ENCODE data around the gene MAD2L2. TPM values are rescaled to one million over a fixed set of nuclear protein-coding genes. Genes with fewer than 3 reads are reported as not detected.

The MAD2L2 gene
- polyA plus RNA-seq, 1 donor, result 30.0 TPM

- Histone ChIP-seq H3K9me3 (ENCODE audit: control insufficient read depth, low read depth, low read length) (no peaks in the 10 kb centered on the region), H3K36me3 (ENCODE audit: control insufficient read depth, insufficient read depth, low read length) (peaks cover 42% of the 10 kb centered on the region), H3K27ac (ENCODE audit: low read length) (peak overlapping the region; percentile 88), H3K27me3 (ENCODE audit: control insufficient read depth, insufficient read depth, low read length) (no peaks in the 10 kb centered on the region), H3K4me3 (ENCODE audit: low read length) (no peak overlapping the region), H3K4me1 (ENCODE audit: control insufficient read depth, insufficient read depth, low read length) (peaks cover 27% of the 10 kb centered on the region)
- no CpG with 5 or more reads among the region's 6 CpGs for WGBS (ENCODE audit: insufficient coverage, low lambda C conversion rate)
- no peak for DNase-seq
These were observed 9.8 kb downstream of the MAD2L2 start for GRCh38 chr1:11671205-11671543.

- WGBS (ENCODE audit: insufficient coverage, low lambda C conversion rate), result no CpG with 5 or more reads among the region's 6 CpGs
These were observed 10.2 kb downstream of the MAD2L2 start for GRCh38 chr1:11670747-11671146.

GRCh38 chr1:11668516-11668915, 12.4 kb downstream of the MAD2L2 start:
- no CpG with 5 or more reads among the region's 14 CpGs for WGBS (ENCODE audit: insufficient coverage, low lambda C conversion rate)
- H3K9me3 ChIP-seq (ENCODE audit: control insufficient read depth, low read depth, low read length), result no peaks in the 10 kb centered on the region
- H3K4me3 ChIP-seq (ENCODE audit: low read length), result no peak overlapping the region
- no peaks in the 10 kb centered on the region for H3K27me3 ChIP-seq (ENCODE audit: control insufficient read depth, insufficient read depth, low read length)
- H3K27ac ChIP-seq (ENCODE audit: low read length), result no peak overlapping the region
- peaks cover 29% of the 10 kb centered on the region for H3K4me1 ChIP-seq (ENCODE audit: control insufficient read depth, insufficient read depth, low read length)
- DNase-seq, result no peak
- H3K36me3 ChIP-seq (ENCODE audit: control insufficient read depth, insufficient read depth, low read length), result peaks cover 19% of the 10 kb centered on the region

More at GRCh38 chr1:11670747-11671146, 10.2 kb downstream of the MAD2L2 start:
- peaks cover 38% of the 10 kb centered on the region for H3K36me3 ChIP-seq (ENCODE audit: control insufficient read depth, insufficient read depth, low read length)
- peak overlapping the region; percentile 88 for H3K27ac ChIP-seq (ENCODE audit: low read length)
- no peak for DNase-seq
- peaks cover 27% of the 10 kb centered on the region for H3K4me1 ChIP-seq (ENCODE audit: control insufficient read depth, insufficient read depth, low read length)
- no peak overlapping the region for H3K4me3 ChIP-seq (ENCODE audit: low read length)
- no peaks in the 10 kb centered on the region for H3K9me3 ChIP-seq (ENCODE audit: control insufficient read depth, low read depth, low read length)
- H3K27me3 ChIP-seq (ENCODE audit: control insufficient read depth, insufficient read depth, low read length), result no peaks in the 10 kb centered on the region

GRCh38 chr1:11664336-11665065, 16.4 kb downstream of the MAD2L2 start:
- Histone ChIP-seq H3K27ac (ENCODE audit: low read length) (peak overlapping the region; percentile 56), H3K27me3 (ENCODE audit: control insufficient read depth, insufficient read depth, low read length) (no peaks in the 10 kb centered on the region), H3K4me1 (ENCODE audit: control insufficient read depth, insufficient read depth, low read length) (peaks cover 9% of the 10 kb centered on the region), H3K36me3 (ENCODE audit: control insufficient read depth, insufficient read depth, low read length) (peaks cover 14% of the 10 kb centered on the region), H3K9me3 (ENCODE audit: control insufficient read depth, low read depth, low read length) (no peaks in the 10 kb centered on the region), H3K4me3 (ENCODE audit: low read length) (peak overlapping the region; percentile 59)
- DNase-seq, result peak; percentile 47 to 71
- WGBS (ENCODE audit: insufficient coverage, low lambda C conversion rate), result no CpG with 5 or more reads among the region's 66 CpGs

GRCh38 chr1:11661103-11661502, 19.8 kb downstream of the MAD2L2 start:
- no peak for DNase-seq
- Histone ChIP-seq H3K9me3 (ENCODE audit: control insufficient read depth, low read depth, low read length) (no peaks in the 10 kb centered on the region), H3K4me1 (ENCODE audit: control insufficient read depth, insufficient read depth, low read length) (peaks cover 2% of the 10 kb centered on the region), H3K36me3 (ENCODE audit: control insufficient read depth, insufficient read depth, low read length) (peaks cover 25% of the 10 kb centered on the region), H3K27me3 (ENCODE audit: control insufficient read depth, insufficient read depth, low read length) (no peaks in the 10 kb centered on the region), H3K4me3 (ENCODE audit: low read length) (no peak overlapping the region), H3K27ac (ENCODE audit: low read length) (no peak overlapping the region)
- WGBS (ENCODE audit: insufficient coverage, low lambda C conversion rate), result no CpG with 5 or more reads among the region's 17 CpGs

- peaks cover 25% of the 10 kb centered on the region for H3K36me3 ChIP-seq (ENCODE audit: control insufficient read depth, insufficient read depth, low read length)
- DNase-seq, result no peak
- peaks cover 11% of the 10 kb centered on the region for H3K4me1 ChIP-seq (ENCODE audit: control insufficient read depth, insufficient read depth, low read length)
- 60% methylated on average over 1 of the region's 4 CpGs for WGBS (ENCODE audit: insufficient coverage, low lambda C conversion rate)
- peaks cover 2% of the 10 kb centered on the region for H3K27me3 ChIP-seq (ENCODE audit: control insufficient read depth, insufficient read depth, low read length)
- H3K4me3 ChIP-seq (ENCODE audit: low read length), result no peak overlapping the region
- H3K9me3 ChIP-seq (ENCODE audit: control insufficient read depth, low read depth, low read length), result no peaks in the 10 kb centered on the region
- no peak overlapping the region for H3K27ac ChIP-seq (ENCODE audit: low read length)
These were observed 21.2 kb downstream of the MAD2L2 start for GRCh38 chr1:11659748-11660147.

- WGBS (ENCODE audit: insufficient coverage, low lambda C conversion rate), result no CpG with 5 or more reads among the region's 23 CpGs
- DNase-seq, result no peak
- peaks cover 25% of the 10 kb centered on the region for H3K36me3 ChIP-seq (ENCODE audit: control insufficient read depth, insufficient read depth, low read length)
- H3K9me3 ChIP-seq (ENCODE audit: control insufficient read depth, low read depth, low read length), result no peaks in the 10 kb centered on the region
- H3K4me1 ChIP-seq (ENCODE audit: control insufficient read depth, insufficient read depth, low read length), result peaks cover 13% of the 10 kb centered on the region
- H3K27ac ChIP-seq (ENCODE audit: low read length), result no peak overlapping the region
- peaks cover 2% of the 10 kb centered on the region for H3K27me3 ChIP-seq (ENCODE audit: control insufficient read depth, insufficient read depth, low read length)
- no peak overlapping the region for H3K4me3 ChIP-seq (ENCODE audit: low read length)
These were observed 22.4 kb downstream of the MAD2L2 start for GRCh38 chr1:11658542-11658941.

GRCh38 chr1:11657654-11658053, 23.3 kb downstream of the MAD2L2 start:
- peaks cover 18% of the 10 kb centered on the region for H3K4me1 ChIP-seq (ENCODE audit: control insufficient read depth, insufficient read depth, low read length)

GRCh38 chr1:11654939-11655808, 25.8 kb downstream of the MAD2L2 start:
- H3K4me3 ChIP-seq (ENCODE audit: low read length), result peak overlapping the region; percentile 50
- peaks cover 12% of the 10 kb centered on the region for H3K27me3 ChIP-seq (ENCODE audit: control insufficient read depth, insufficient read depth, low read length)
- H3K27ac ChIP-seq (ENCODE audit: low read length), result no peak overlapping the region
- no CpG with 5 or more reads among the region's 45 CpGs for WGBS (ENCODE audit: insufficient coverage, low lambda C conversion rate)
- DNase-seq, result no peak
- peaks cover 33% of the 10 kb centered on the region for H3K4me1 ChIP-seq (ENCODE audit: control insufficient read depth, insufficient read depth, low read length)
- H3K9me3 ChIP-seq (ENCODE audit: control insufficient read depth, low read depth, low read length), result no peaks in the 10 kb centered on the region
- peaks cover 15% of the 10 kb centered on the region for H3K36me3 ChIP-seq (ENCODE audit: control insufficient read depth, insufficient read depth, low read length)

More at GRCh38 chr1:11657654-11658053, 23.3 kb downstream of the MAD2L2 start:
- H3K27me3 ChIP-seq (ENCODE audit: control insufficient read depth, insufficient read depth, low read length), result peaks cover 2% of the 10 kb centered on the region
- no peaks in the 10 kb centered on the region for H3K9me3 ChIP-seq (ENCODE audit: control insufficient read depth, low read depth, low read length)
- H3K27ac ChIP-seq (ENCODE audit: low read length), result no peak overlapping the region
- H3K4me3 ChIP-seq (ENCODE audit: low read length), result no peak overlapping the region
- no peak for DNase-seq
- 100% methylated on average over 3 of the region's 6 CpGs for WGBS (ENCODE audit: insufficient coverage, low lambda C conversion rate)
- H3K36me3 ChIP-seq (ENCODE audit: control insufficient read depth, insufficient read depth, low read length), result peaks cover 25% of the 10 kb centered on the region

GRCh38 chr1:11654137-11654938, 26.6 kb downstream of the MAD2L2 start, which contains the start of the genes FBXO2 and FBXO44:
FBXO2 (minus strand) TSS chr1:11654429; CDS start chr1:11654340, 89 bp downstream.
FBXO44 (plus strand) TSS chr1:11654877; CDS start chr1:11655836, 959 bp downstream.
- Histone ChIP-seq H3K4me1 (ENCODE audit: control insufficient read depth, insufficient read depth, low read length) (peaks cover 38% of the 10 kb centered on the region), H3K4me3 (ENCODE audit: low read length) (peak within 1 kb of the TSS; percentile 69), H3K9me3 (ENCODE audit: control insufficient read depth, low read depth, low read length) (no peaks in the 10 kb centered on the region), H3K27me3 (ENCODE audit: control insufficient read depth, insufficient read depth, low read length) (peaks cover 19% of the 10 kb centered on the region), H3K36me3 (ENCODE audit: control insufficient read depth, insufficient read depth, low read length) (peaks cover 15% of the 10 kb centered on the region), H3K27ac (ENCODE audit: low read length) (peak within 1 kb of the TSS; percentile 91)
- DNase-seq, result peak; percentile 54 to 77
- no CpG with 5 or more reads among the region's 94 CpGs for WGBS (ENCODE audit: insufficient coverage, low lambda C conversion rate)
